ENCODE results near the gene SFT2D3. TPM values are rescaled to one million over a fixed set of nuclear protein-coding genes. Genes with fewer than 3 reads are reported as not detected.
A peak's percentile ranks its signal among the peaks of the same experiment; 100 is the strongest.

The SFT2D3 gene
- total and polyA plus RNA-seq, 2 of the 13 experiments (the other 11 are each of a cell fraction or from before 2014, with no cell fraction given), result 8.3 to 9.4 TPM

DNA sequence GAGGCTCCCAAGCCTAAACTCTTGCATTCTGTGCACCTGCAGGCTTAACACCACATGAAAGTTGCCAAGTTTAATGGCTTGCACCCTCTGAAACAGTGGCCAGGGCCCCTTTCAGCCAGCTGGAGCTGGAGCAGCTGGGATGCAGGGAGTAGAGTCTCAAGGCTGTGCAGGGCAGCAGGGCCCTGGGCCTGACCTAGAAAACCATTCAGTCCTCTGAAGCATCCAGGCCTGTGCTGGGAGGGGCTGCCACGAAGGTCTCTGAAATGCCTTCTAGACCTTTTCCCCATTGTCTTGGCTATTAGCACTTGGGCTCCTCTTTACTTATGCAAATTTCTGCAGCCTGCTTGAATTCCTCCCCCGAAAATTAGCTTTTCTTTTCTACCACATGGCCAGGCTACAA is 10.6 kb upstream of the SFT2D3 start:
- POLR2A ChIA-PET, result no interaction called here
- intact Hi-C loops (cut with micrococcal nuclease; ENCODE audit: unreplicated experiment) (no loop called here), in situ Hi-C loops (cut with HindIII; ENCODE audit: extremely low pct_ligation_motif_present, low pct_unique_long_range_greater_than_20kb) (no loop called here)
- CTCF ChIA-PET (ENCODE audit: low intra/inter-chr PET ratio, low total read pairs), result no interaction called here
- WGBS (ENCODE audit: low lambda C conversion rate), result 8% methylated on average over 2 of the region's 2 CpGs
- H2AFZ ChIP-seq (ENCODE audit: low read length), result no peak overlapping the region
- H3K9ac ChIP-seq (ENCODE audit: insufficient read depth, low read depth, low read length), result no peak overlapping the region
- H3K36me3 ChIP-seq (replicated peaks in 1 of 2; ENCODE audit: control insufficient read depth in 1 of 2, insufficient read depth in 2 of 2, low read length in 2 of 2), result no peaks in the 10 kb centered on the region
- no peak overlapping the region for H3K4me3 ChIP-seq (replicated peaks in 1 of 3; ENCODE audit: insufficient read depth in 1 of 3, low read depth in 2 of 3, low read length in 3 of 3)
- no peak overlapping the region for H3K27ac ChIP-seq (ENCODE audit: extremely low read length, insufficient read depth, low read length)
- H3K4me1 ChIP-seq (ENCODE audit: insufficient read depth, low read length), result no peaks in the 10 kb centered on the region
- H3K27me3 ChIP-seq (ENCODE audit: control insufficient read depth in 1 of 2, insufficient read depth in 2 of 2, low read length in 2 of 2), result peaks cover 0 to 5% of the 10 kb centered on the region in 2 experiments; a peak in 1 of 5 replicates
- no peaks in the 10 kb centered on the region for H4K20me1 ChIP-seq (ENCODE audit: insufficient read depth, low read length)
- H3K4me2 ChIP-seq (ENCODE audit: low read depth, low read length), result no peak overlapping the region
- no peaks in the 10 kb centered on the region for H3K79me2 ChIP-seq (ENCODE audit: insufficient read depth, low read length)
- FAIRE-seq, result no peak
- peaks cover 32% of the 10 kb centered on the region for H3K9me3 ChIP-seq (ENCODE audit: low read length)
- DNase-seq (ENCODE audit: low spot score), result no peak
- BruUV-seq (replicated peaks), result no TSS peak
- TF ChIP-seq NCOR1 (IDR thresholded peaks at IDR 0.05; ENCODE audit: borderline replicate concordance, low read length) (no peak), DR1 (CRISPR knock-in tag; IDR thresholded peaks at IDR 0.05) (no peak), ZFP36 (IDR thresholded peaks at IDR 0.05; ENCODE audit: borderline replicate concordance, low read depth, low read length, partially characterized antibody) (peak; percentile 17), TGIF2 (CRISPR knock-in tag; IDR thresholded peaks at IDR 0.05) (no peak)
- TF ChIP-seq, protein P1, sequence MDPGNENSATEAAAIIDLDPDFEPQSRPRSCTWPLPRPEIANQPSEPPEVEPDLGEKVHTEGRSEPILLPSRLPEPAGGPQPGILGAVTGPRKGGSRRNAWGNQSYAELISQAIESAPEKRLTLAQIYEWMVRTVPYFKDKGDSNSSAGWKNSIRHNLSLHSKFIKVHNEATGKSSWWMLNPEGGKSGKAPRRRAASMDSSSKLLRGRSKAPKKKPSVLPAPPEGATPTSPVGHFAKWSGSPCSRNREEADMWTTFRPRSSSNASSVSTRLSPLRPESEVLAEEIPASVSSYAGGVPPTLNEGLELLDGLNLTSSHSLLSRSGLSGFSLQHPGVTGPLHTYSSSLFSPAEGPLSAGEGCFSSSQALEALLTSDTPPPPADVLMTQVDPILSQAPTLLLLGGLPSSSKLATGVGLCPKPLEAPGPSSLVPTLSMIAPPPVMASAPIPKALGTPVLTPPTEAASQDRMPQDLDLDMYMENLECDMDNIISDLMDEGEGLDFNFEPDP (CRISPR knock-in tag; conservative IDR thresholded peaks at IDR 0.05), result 0 out of 2 replicates have a peak, but pooled peaks have one; percentile 1
- ATAC-seq, result no peak

DNA sequence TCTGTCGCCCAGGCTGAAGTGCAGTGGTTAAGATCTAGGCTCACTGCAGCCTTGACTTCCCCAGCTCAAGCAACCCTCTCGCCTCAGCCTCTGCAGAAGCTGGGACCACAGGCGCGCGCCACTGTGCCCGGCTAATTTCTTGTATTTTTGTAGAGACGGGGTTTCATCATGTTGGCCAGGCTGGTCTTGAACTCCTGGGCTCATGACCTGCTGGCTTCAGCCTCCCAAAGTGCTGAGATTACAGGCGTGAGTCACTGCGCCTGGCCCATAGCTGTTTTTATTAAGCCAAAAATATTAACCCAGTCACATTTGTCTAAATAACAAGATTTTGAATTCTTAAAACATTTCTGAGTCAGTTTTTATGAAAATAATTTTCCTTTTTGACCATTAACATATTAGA is 6.3 kb upstream of the SFT2D3 start:
- Histone ChIP-seq H3K9me3 (ENCODE audit: low read length) (peaks cover 20% of the 10 kb centered on the region), H3K4me1 (ENCODE audit: insufficient read depth, low read length) (peaks cover under 1% of the 10 kb centered on the region; the same call in 1 of the 2 replicates), H3K9ac (ENCODE audit: insufficient read depth, low read depth, low read length) (no peak overlapping the region), H3K27ac (ENCODE audit: extremely low read length, insufficient read depth, low read length) (no peak overlapping the region), H3K4me2 (ENCODE audit: low read depth, low read length) (no peak overlapping the region), H3K27me3 (ENCODE audit: control insufficient read depth in 1 of 2, insufficient read depth in 2 of 2, low read length in 2 of 2) (no peaks in the 10 kb centered on the region), H3K36me3 (replicated peaks in 1 of 2; ENCODE audit: control insufficient read depth in 1 of 2, insufficient read depth in 2 of 2, low read length in 2 of 2) (no peaks in the 10 kb centered on the region), H2AFZ (ENCODE audit: low read length) (no peak overlapping the region), H3K4me3 (replicated peaks in 1 of 3; ENCODE audit: insufficient read depth in 1 of 3, low read depth in 2 of 3, low read length in 3 of 3) (no peak overlapping the region), H4K20me1 (ENCODE audit: insufficient read depth, low read length) (no peaks in the 10 kb centered on the region), H3K79me2 (ENCODE audit: insufficient read depth, low read length) (no peaks in the 10 kb centered on the region)
- in situ Hi-C loops (cut with HindIII; ENCODE audit: extremely low pct_ligation_motif_present, low pct_unique_long_range_greater_than_20kb), result no loop called here
- BruUV-seq (replicated peaks), result no TSS peak
- DNase-seq (ENCODE audit: low spot score) (no peak), FAIRE-seq (no peak), ATAC-seq (no peak)
- 85% methylated on average over 9 of the region's 9 CpGs for WGBS (ENCODE audit: low lambda C conversion rate)
- intact Hi-C loops (cut with micrococcal nuclease; ENCODE audit: unreplicated experiment), result no loop called here
- ChIA-PET CTCF (ENCODE audit: low intra/inter-chr PET ratio, low total read pairs) (no interaction called here), POLR2A (no interaction called here)
- no peak for TF ChIP-seq SAFB2 (CRISPR knock-in tag; IDR thresholded peaks at IDR 0.05; ENCODE audit: borderline replicate concordance, low read depth)
- TF ChIP-seq, protein P2, sequence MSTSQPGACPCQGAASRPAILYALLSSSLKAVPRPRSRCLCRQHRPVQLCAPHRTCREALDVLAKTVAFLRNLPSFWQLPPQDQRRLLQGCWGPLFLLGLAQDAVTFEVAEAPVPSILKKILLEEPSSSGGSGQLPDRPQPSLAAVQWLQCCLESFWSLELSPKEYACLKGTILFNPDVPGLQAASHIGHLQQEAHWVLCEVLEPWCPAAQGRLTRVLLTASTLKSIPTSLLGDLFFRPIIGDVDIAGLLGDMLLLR (CRISPR knock-in tag; IDR thresholded peaks at IDR 0.05), result no peak

Measured in HepG2 (cell line).